ENCODE data around the gene RIPPLY1.
"Not testable (repeated sequence)": the region's sequence is repeated elsewhere in the genome, so short reads cannot be mapped to it uniquely, and the experiment has no call there.

Gene RIPPLY1

GRCh38 chrX:106906361-106906760 is 3.2 kb upstream of the RIPPLY1 start:
- DNase-seq (ENCODE audit: low read depth) = no peak

DNA sequence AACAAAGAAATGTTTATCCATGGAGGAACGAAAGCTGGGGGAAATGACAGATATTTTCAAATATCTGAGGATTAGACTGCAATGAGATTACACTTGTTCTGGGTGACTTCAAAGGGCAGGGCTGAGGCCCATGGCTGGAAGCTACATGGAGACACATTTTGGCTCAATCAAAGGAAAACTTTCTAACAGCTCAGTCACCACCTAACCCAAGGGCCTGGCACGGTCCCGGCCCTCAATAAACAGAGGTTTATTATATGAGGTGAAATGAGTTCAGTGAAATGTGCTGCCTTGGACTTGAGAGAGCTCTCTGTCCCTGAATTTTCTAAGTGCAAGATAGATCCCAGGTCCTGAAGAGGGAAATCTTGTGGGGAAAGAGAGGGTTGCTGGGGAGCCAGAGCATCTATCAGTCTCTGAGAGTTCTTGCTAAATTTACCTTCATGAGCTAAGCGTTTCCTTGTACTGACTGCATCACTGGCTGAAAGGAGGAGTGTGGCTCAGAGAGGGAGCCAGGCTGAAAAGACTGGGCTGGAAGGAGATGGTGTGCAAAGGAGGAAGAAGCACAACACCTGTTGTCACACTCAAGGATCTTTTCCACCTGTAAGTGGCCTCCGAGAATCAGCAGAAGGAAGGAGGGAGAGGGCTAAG is 2.0 kb upstream of the RIPPLY1 start:
- DNase-seq (ENCODE audit: low read depth) = no peak

DNA sequence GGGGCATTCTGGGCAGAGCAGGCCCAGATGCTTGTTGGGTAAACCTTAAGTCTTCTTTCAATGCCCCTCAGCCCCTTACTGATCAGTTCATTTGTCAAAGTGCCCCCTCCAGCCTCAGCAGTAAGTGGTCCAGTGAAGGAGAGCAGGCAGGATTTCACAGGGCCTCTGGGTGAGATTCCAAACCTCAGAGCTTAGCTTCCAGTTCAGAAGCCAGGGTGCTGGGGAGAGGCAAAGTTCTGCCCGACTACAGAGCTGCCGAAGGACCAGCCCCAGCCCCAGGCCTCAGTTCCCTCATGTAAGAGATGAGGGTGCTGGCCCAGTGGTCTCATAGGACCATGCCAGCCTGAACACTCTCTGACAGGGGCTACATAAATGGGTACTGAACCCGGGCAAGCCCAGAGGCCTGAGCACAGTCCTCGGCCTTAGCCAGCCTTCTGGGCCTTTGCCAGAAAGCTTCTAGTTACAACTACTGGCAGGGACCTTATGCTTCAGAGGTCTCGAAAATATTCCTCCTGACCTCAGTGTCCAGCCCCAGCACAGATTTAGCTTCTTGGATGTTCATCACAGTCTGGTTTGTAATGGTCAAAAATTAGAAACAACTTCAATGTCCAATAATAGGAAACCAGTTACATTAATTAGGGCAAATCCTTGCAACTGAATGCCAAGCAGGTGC is 851 bp upstream of the RIPPLY1 start:
- no peak for DNase-seq (ENCODE audit: low read depth)

DNA sequence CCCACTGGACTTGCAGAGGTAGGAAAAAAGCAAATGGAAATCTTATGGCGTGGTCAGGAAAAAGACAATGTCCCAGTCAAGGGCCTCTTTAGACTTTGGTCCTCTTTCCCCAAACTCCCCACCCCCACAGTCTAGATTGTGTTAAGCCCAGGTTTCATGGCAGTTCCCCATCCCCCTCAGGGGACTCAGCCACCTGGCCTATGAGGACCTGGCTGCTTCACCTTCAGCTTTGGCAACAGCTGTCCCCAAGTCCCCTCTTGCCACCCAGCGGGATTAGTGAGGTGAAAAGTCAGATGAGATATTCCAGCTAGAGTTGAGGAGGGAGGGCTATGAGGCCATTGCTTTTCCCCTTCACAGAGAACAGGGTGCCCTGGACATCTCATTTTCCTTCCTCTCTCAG is 457 bp downstream of the RIPPLY1 start:
- DNase-seq (ENCODE audit: low read depth) = no peak

DNA sequence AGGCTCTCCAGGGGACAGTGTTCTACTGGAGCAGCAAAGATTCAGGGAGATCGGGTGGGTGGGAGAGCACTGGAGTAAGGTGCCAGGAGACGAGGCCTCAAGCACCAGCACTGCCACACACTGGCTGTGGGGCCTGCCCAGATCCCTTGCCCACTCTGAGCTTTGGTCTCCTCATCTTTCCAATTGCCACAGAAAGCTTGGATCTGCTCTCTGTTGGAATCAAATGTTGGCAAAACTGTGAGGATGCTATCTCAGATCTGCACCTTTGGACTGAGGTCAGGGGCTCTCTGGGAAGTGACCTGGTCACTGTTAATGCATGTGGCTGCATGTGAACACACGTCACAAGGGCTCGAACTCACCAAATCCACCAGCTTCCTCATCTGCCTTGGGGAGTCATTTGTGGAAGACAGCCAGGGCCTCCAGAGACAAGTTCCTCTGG is 1.3 kb downstream of the RIPPLY1 start:
- no peak for DNase-seq (ENCODE audit: low read depth)

DNA sequence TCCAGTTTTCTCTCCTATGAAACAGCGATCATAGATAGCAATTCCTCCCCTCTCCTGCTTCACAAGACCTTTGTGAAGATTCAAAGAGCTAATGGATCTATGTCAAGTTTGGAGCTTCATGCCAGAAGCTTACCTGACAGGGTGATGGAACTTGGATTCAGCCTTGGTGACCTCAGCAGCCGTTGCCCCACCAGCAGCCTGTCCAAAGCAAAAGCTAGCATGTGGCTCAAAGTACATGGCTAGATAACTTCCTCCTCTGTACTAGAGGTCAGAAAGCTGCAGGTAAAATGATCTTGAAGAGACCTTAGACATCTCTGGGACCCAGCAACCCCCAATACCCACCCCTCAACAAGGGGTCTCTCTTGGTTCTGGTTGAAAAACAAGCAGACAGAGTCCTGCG is 1.8 kb downstream of the RIPPLY1 start:
- no peak for DNase-seq (ENCODE audit: low read depth)

- DNase-seq (ENCODE audit: low read depth) = no peak
Observed at GRCh38 chrX:106899841-106900240, 3.3 kb downstream of the RIPPLY1 start.

DNA sequence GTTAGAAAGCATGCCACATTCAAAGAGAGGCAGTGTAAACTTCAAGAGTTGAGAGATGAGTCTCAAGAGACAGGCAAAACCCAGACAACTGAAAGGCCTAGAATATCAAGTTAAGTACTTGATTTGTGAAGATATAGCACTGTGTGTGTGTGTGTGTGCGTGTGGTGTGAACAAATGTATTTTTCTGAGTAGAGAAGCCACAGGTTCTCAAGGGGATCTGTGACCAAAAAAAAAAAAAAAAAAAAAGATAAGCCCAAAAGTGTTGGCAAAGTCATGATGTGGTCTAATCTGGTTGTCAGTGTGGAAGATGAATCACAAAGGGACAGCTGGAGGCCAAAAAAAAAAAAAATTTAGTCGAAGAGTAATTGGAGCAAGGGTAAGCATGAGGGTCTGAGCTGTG is 3.9 kb downstream of the RIPPLY1 start:
- no peak for DNase-seq (ENCODE audit: low read depth)

DNA sequence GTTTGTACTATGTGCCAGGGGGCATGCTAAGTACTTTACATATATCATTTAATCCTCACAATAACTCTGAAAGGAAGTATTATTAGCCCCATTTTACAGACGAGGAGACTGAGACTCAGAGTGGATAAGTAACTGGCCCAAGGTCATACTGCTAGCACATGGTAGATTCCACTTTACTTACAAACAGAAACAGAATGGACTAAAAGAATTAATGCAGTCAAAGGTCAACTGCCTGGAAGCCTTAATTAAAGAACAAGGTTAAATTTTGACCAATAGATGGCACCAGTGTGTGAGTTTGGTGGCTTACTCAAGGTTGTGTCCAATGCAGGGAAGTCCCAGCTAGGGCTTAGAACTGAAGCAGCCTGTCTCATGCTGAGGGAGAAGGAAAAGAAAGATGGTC is 4.7 kb downstream of the RIPPLY1 start:
- no peak for DNase-seq (ENCODE audit: low read depth)

- no peak for DNase-seq (ENCODE audit: low read depth)
Observed at GRCh38 chrX:106897259-106897658, 5.9 kb downstream of the RIPPLY1 start.

DNA sequence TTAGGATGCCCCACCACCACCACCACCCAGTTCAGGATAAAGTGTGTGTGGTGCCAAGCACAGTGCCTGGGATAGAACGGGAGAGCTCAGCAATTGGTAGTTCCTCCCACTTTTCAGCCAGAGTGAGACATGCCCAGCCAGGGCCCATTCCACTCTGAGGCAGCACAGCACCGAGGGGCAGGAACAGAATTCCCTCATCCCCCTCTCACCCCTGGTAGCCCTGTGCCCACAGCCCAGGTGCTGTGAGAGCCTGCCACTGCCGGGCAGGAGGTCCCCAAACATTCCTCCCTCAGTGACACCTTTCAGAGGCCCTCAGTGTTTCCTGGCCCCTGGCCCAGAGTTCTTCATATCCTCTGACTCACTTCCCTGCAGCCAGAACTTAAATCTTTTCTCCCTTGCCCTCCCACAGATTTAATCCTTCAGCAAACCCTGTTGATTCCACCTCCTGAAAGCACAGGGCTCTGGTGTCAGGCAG is 8.1 kb downstream of the RIPPLY1 start:
- DNase-seq (ENCODE audit: low read depth) = no peak

- no peak for DNase-seq (ENCODE audit: low read depth)
Observed at GRCh38 chrX:106894392-106894909, 8.7 kb downstream of the RIPPLY1 start.

DNA sequence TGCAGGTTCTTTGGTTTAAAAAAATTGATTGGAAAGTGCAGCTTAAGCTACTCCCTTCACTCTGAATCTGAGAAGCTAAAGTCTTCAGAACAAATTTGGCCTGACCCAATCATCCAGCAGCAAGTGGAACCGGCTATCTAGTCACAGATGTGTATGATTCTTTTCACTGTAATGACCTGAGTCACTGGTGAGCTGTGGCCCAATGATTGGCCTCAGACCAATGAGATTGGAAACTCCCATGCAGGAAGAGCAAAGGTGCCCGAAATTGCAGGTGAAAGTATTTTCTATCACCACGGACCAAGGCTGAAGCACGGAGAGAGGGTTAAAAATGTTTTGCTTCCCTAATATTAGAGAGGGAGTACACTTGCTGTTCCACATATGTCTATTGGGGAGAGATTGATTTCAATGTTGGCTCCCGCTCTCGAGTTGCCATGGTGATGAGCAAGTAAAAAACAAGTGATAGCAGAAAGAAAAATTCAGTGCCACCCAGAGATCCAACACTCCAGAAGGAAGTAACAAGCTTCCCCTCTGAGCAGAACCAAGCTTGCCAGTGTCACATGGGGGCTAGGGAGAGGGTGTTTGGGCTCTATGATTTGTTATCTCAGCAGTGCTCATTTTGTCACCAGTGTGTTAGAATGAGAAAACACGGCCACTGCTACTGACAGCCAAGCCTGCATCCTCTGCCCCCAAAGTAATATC is 11.2 kb downstream of the RIPPLY1 start:
- DNase-seq (ENCODE audit: low read depth) = no peak

GRCh38 chrX:106889468-106889867 is 13.7 kb downstream of the RIPPLY1 start:
- DNase-seq (ENCODE audit: low read depth) = no peak

DNA sequence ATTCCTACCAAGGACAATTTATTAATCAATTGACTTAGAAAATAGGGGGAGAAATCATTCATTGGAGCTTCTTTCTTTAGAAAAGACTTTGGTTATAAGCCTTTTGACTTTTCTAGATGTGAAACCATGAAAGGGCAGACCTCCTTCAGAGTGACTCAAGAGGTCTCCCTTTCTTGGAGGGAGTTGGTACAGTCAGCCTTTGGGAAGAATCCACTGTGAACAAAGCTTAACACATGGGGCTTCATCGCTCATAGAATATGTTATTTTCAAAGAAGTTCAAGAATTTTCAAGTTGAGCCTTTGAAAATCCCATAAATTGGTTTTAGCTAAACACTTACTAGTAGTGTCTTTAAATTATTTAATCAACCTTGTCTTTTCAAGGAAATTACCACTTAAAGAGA is 28.0 kb downstream of the RIPPLY1 start:
- DNase-seq (ENCODE audit: low read depth) = no peak

- DNase-seq (ENCODE audit: low read depth) = no peak
Observed at GRCh38 chrX:106874075-106874474, 29.1 kb downstream of the RIPPLY1 start.

GRCh38 chrX:106872796-106873195 is 30.3 kb downstream of the RIPPLY1 start:
- not testable (repeated sequence) for DNase-seq (ENCODE audit: low read depth)

- DNase-seq (ENCODE audit: low read depth) = no peak
Observed at GRCh38 chrX:106863697-106864096, 39.4 kb downstream of the RIPPLY1 start.

GRCh38 chrX:106862972-106863688 is 40.0 kb downstream of the RIPPLY1 start:
- no peak for DNase-seq (ENCODE audit: low read depth)
